ENCODE data around the gene FHOD1. TPM values are rescaled to one million over a fixed set of nuclear protein-coding genes. Genes with fewer than 3 reads are reported as not detected.

Gene FHOD1
- total and polyA plus RNA-seq, 2 of the 13 experiments (the other 11 are each of a cell fraction or from before 2014, with no cell fraction given) = 20.0 to 20.8 TPM

DNA sequence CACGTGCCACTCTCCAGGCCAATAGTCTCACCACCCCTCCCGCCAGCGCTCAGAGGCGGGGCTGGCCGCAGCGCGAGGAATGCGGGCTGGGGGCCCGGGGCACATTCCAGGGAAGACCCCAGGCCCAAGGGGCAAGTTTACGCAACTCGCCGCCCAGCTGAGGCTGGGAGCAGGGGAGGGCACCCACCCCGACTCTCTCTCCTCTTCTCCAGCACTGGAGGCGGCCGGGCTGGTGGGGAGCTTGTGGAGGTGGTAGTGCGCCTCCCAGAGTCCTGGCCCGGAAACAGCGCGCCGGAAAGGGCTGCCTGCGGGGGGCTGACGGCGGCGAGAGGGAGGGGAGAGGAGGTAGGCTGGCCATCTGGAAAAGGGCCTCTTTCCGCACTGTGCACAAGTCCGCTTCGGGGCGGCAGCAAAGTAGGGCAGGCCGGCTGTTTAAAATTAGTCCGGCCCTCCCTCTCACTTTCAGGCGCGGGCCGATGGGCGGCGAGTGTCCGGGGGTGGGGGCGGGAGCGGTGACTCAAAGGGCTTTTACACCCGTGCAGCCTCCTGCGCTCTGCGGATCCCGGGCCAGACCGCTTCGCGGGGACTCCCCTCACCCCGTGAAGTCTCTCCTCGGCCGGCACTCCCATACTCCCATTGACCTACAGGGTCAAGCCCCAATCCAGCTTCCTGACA lies 1.1 kb downstream of the FHOD1 start (continued):
- TF ChIP-seq, protein P1, sequence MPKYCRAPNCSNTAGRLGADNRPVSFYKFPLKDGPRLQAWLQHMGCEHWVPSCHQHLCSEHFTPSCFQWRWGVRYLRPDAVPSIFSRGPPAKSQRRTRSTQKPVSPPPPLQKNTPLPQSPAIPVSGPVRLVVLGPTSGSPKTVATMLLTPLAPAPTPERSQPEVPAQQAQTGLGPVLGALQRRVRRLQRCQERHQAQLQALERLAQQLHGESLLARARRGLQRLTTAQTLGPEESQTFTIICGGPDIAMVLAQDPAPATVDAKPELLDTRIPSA (CRISPR knock-in tag; IDR thresholded peaks at IDR 0.05; ENCODE audit: borderline replicate concordance) = no peak; the same call in 1 of the 2 replicates
- TF ChIP-seq CHD2 (IDR thresholded peaks at IDR 0.05; ENCODE audit: low read depth, low read length) (no peak), EEA1 (CRISPR knock-in tag; IDR thresholded peaks at IDR 0.05; ENCODE audit: borderline replicate concordance) (no peak; the same call in 1 of the 2 replicates), HHEX (CRISPR knock-in tag; IDR thresholded peaks at IDR 0.05) (no peak), CEBPG (CRISPR knock-in tag; IDR thresholded peaks at IDR 0.05) (peak; percentile 95), ZNF720 (CRISPR knock-in tag; IDR thresholded peaks at IDR 0.05) (no peak), GTF2F1 (IDR thresholded peaks at IDR 0.05; ENCODE audit: low read length) (no peak), ASH2L (IDR thresholded peaks at IDR 0.05; ENCODE audit: insufficient read length, low read depth, low read length) (peak; percentile 76), YEATS2 (CRISPR knock-in tag; IDR thresholded peaks at IDR 0.05; ENCODE audit: borderline replicate concordance) (peak; percentile 83), PRMT3 (CRISPR knock-in tag; IDR thresholded peaks at IDR 0.05; ENCODE audit: borderline replicate concordance, low read depth) (no peak; the same call in 1 of the 2 replicates), HNF4A (CRISPR knock-in tag; IDR thresholded peaks at IDR 0.05) (peak; percentile 92), ZSCAN12 (CRISPR knock-in tag; IDR thresholded peaks at IDR 0.05) (0 out of 2 replicates have a peak, but pooled peaks have one; percentile 25), FOXM1 (CRISPR knock-in tag; IDR thresholded peaks at IDR 0.05) (no peak), ZNF24 (IDR thresholded peaks at IDR 0.05) (no peak), SSRP1 (CRISPR knock-in tag; IDR thresholded peaks at IDR 0.05) (peak; percentile 90)
- TF ChIP-seq, protein P2, sequence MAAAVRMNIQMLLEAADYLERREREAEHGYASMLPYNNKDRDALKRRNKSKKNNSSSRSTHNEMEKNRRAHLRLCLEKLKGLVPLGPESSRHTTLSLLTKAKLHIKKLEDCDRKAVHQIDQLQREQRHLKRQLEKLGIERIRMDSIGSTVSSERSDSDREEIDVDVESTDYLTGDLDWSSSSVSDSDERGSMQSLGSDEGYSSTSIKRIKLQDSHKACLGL (CRISPR knock-in tag; IDR thresholded peaks at IDR 0.05) = peak; percentile 85
- TF ChIP-seq, protein P3, sequence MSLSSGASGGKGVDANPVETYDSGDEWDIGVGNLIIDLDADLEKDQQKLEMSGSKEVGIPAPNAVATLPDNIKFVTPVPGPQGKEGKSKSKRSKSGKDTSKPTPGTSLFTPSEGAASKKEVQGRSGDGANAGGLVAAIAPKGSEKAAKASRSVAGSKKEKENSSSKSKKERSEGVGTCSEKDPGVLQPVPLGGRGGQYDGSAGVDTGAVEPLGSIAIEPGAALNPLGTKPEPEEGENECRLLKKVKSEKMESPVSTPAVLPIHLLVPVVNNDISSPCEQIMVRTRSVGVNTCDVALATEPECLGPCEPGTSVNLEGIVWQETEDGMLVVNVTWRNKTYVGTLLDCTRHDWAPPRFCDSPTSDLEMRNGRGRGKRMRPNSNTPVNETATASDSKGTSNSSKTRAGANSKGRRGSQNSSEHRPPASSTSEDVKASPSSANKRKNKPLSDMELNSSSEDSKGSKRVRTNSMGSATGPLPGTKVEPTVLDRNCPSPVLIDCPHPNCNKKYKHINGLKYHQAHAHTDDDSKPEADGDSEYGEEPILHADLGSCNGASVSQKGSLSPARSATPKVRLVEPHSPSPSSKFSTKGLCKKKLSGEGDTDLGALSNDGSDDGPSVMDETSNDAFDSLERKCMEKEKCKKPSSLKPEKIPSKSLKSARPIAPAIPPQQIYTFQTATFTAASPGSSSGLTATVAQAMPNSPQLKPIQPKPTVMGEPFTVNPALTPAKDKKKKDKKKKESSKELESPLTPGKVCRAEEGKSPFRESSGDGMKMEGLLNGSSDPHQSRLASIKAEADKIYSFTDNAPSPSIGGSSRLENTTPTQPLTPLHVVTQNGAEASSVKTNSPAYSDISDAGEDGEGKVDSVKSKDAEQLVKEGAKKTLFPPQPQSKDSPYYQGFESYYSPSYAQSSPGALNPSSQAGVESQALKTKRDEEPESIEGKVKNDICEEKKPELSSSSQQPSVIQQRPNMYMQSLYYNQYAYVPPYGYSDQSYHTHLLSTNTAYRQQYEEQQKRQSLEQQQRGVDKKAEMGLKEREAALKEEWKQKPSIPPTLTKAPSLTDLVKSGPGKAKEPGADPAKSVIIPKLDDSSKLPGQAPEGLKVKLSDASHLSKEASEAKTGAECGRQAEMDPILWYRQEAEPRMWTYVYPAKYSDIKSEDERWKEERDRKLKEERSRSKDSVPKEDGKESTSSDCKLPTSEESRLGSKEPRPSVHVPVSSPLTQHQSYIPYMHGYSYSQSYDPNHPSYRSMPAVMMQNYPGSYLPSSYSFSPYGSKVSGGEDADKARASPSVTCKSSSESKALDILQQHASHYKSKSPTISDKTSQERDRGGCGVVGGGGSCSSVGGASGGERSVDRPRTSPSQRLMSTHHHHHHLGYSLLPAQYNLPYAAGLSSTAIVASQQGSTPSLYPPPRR (CRISPR knock-in tag; IDR thresholded peaks at IDR 0.05; ENCODE audit: borderline replicate concordance) = peak; percentile 87; the same call in 1 of the 2 replicates
- TF ChIP-seq, protein P4, sequence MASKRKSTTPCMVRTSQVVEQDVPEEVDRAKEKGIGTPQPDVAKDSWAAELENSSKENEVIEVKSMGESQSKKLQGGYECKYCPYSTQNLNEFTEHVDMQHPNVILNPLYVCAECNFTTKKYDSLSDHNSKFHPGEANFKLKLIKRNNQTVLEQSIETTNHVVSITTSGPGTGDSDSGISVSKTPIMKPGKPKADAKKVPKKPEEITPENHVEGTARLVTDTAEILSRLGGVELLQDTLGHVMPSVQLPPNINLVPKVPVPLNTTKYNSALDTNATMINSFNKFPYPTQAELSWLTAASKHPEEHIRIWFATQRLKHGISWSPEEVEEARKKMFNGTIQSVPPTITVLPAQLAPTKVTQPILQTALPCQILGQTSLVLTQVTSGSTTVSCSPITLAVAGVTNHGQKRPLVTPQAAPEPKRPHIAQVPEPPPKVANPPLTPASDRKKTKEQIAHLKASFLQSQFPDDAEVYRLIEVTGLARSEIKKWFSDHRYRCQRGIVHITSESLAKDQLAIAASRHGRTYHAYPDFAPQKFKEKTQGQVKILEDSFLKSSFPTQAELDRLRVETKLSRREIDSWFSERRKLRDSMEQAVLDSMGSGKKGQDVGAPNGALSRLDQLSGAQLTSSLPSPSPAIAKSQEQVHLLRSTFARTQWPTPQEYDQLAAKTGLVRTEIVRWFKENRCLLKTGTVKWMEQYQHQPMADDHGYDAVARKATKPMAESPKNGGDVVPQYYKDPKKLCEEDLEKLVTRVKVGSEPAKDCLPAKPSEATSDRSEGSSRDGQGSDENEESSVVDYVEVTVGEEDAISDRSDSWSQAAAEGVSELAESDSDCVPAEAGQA (IDR thresholded peaks at IDR 0.05; ENCODE audit: low read depth) = peak; percentile 73; the same call in 1 of the 2 replicates
- TF ChIP-seq, protein P4 (CRISPR knock-in tag; IDR thresholded peaks at IDR 0.05; ENCODE audit: borderline replicate concordance) = no peak
